Endothelial cell of umbilical vein (primary cell): ENCODE measurements around the gene FCER1A. TPM values are rescaled to one million over a fixed set of nuclear protein-coding genes. Genes with fewer than 3 reads are reported as not detected.

Experiments
- BruUV-seq: library from RNA; stranded (reverse); fragments of 400-500 nt; replicated peaks from 2 replicates; lab custom pipeline; 2021; lab: Mats Ljungman, UMichigan
- CTCF ChIA-PET: fragments of 300-600, 350-600 bp; sonication (Branson Sonifier 250); formaldehyde crosslinking; loops from one replicate; lab custom pipeline; 2021; ENCODE audit warnings: antibody characterized with exemption, inconsistent platforms; lab: Charles Lee
- POLR2A ChIA-PET: fragments of 300-600, 350-600 bp; sonication (Branson Sonifier 250); formaldehyde crosslinking; loops from one replicate; lab custom pipeline; 2021; ENCODE audit warnings: antibody characterized with exemption, inconsistent platforms; lab: Charles Lee
- DNase-seq: peaks from one replicate; pipeline ENCODE4 v3.0.0-alpha.2; 2011; ENCODE audit warnings: low read depth, low spot score
- FAIRE-seq: peaks from 2 replicates; lab custom pipeline; 2011; peaks lifted over from hg19 to GRCh38; lab: Jason Lieb, UNC
- H2AFZ ChIP-seq: 2 replicates; pipeline ENCODE4 v1.6.0; 2012; ENCODE audit warnings: low read depth, low read length, control low read depth, inconsistent platforms
- H3K27ac ChIP-seq: 2 replicates; pipeline ENCODE4 v1.5.1; 2011; ENCODE audit warnings: low read depth, mild to moderate bottlenecking, control low read depth, low read length, moderate library complexity; ENCODE audit not compliant: insufficient read depth
- H3K27me3 ChIP-seq, 2 experiments: 2 replicates each; pipeline versions ENCODE4 v1.6.0 to v1.6.1; 2011; ENCODE audit warnings: low read length in 2 of 2, mixed read lengths in 1 of 2; ENCODE audit not compliant: control insufficient read depth in 2 of 2, insufficient read depth in 2 of 2
- H3K36me3 ChIP-seq, 2 experiments: 2 replicates in 1 of 2; 3 replicates in 1 of 2; pipeline ENCODE4 v1.5.1; 2011; ENCODE audit warnings: low read length in 2 of 2, mild to moderate bottlenecking in 1 of 2, moderate library complexity in 1 of 2; ENCODE audit not compliant: control insufficient read depth in 2 of 2, insufficient read depth in 2 of 2; ENCODE audit errors: extremely low read depth in 1 of 2
- H3K4me1 ChIP-seq: 3 replicates; pipeline ENCODE4 v1.5.1; 2011; ENCODE audit warnings: mild to moderate bottlenecking, low read length; ENCODE audit not compliant: control insufficient read depth, insufficient read depth; ENCODE audit errors: extremely low read depth
- H3K4me2 ChIP-seq: 2 replicates; pipeline ENCODE4 v1.6.1; 2011; ENCODE audit warnings: low read length, control low read depth, mixed read lengths; ENCODE audit not compliant: insufficient read depth
- H3K4me3 ChIP-seq, 3 experiments: fragments of 200-600 bp in 1 of 3; sonication (generic), shearing (Covaris generic) in 1 of 3; replicated peaks in 1 of 3; 2 replicates each; pipeline ENCODE4 v1.5.1; 2011 to 2016; ENCODE audit warnings: control low read depth in 3 of 3, low read length in 3 of 3, mild to moderate bottlenecking in 2 of 3, inconsistent platforms in 1 of 3, low read depth in 1 of 3, moderate library complexity in 1 of 3; ENCODE audit not compliant: insufficient read depth in 1 of 3
- H3K79me2 ChIP-seq: 2 replicates; pipeline ENCODE4 v1.6.0; 2012; ENCODE audit warnings: low read length, inconsistent platforms; ENCODE audit not compliant: control insufficient read depth, insufficient read depth
- H3K9ac ChIP-seq: replicated peaks from 2 replicates; pipeline ENCODE3; 2011; ENCODE audit warnings: low read length, control low read depth; ENCODE audit not compliant: insufficient read depth; ENCODE audit errors: extremely low read depth
- H3K9me1 ChIP-seq: replicated peaks from 3 replicates; pipeline ENCODE4 v1.6.0; 2011; ENCODE audit warnings: mild to moderate bottlenecking, low read length; ENCODE audit not compliant: control insufficient read depth, insufficient read depth; ENCODE audit errors: extremely low read depth
- H3K9me3 ChIP-seq: replicated peaks from 2 replicates; pipeline ENCODE4 v1.5.1; 2012; ENCODE audit warnings: low read length, inconsistent platforms; ENCODE audit not compliant: control insufficient read depth, insufficient read depth
- H4K20me1 ChIP-seq: replicated peaks from 2 replicates; pipeline ENCODE3; 2011; ENCODE audit warnings: mild to moderate bottlenecking, low read length; ENCODE audit not compliant: control insufficient read depth, insufficient read depth; ENCODE audit errors: extremely low read depth
- EZH2 ChIP-seq: IDR thresholded peaks from 2 replicates; pipeline ENCODE4 v1.6.1; 2012; ENCODE audit warnings: borderline replicate concordance, low read depth, mild to moderate bottlenecking, moderate library complexity, low read length, inconsistent platforms; ENCODE audit not compliant: severe bottlenecking
- FOS ChIP-seq: IDR thresholded peaks from 2 replicates; pipeline ENCODE4 v1.6.1; 2011; ENCODE audit warnings: mild to moderate bottlenecking, low read length, moderate library complexity, borderline replicate concordance; ENCODE audit not compliant: insufficient read depth
- GATA2 ChIP-seq: IDR thresholded peaks from 2 replicates; pipeline ENCODE4 v1.7.0; 2011; ENCODE audit warnings: low read depth, mild to moderate bottlenecking, moderate library complexity, mixed read lengths, low read length; ENCODE audit not compliant: insufficient read length, insufficient read depth
- JUN ChIP-seq: IDR thresholded peaks from 2 replicates; pipeline ENCODE4 v1.6.1; 2011; ENCODE audit warnings: borderline replicate concordance, low read depth; ENCODE audit not compliant: insufficient read length, insufficient read depth
- MYC ChIP-seq: IDR thresholded peaks from one replicate; pipeline ENCODE4 v1.6.1; 2011; ENCODE audit warnings: mild to moderate bottlenecking, low read depth, low read length
- POLR2A ChIP-seq: IDR thresholded peaks from 2 replicates; pipeline ENCODE4 v1.6.1; 2012; ENCODE audit warnings: low read depth, mild to moderate bottlenecking, control low read depth, low read length
- POLR2AphosphoS5 ChIP-seq: IDR thresholded peaks from 2 replicates; pipeline ENCODE4 v1.6.1; 2012; ENCODE audit warnings: low read depth, mild to moderate bottlenecking, control low read depth, low read length, moderate library complexity; ENCODE audit not compliant: insufficient read depth
- dilution Hi-C: fragments of 300-500 bp; cut with MboI; formaldehyde crosslinking; loops from one replicate; pipeline ENCODE4 v1.15.0; 2019; ENCODE audit warnings: low sequenced_read_pairs; ENCODE audit not compliant: extremely low pct_ligation_motif_present
- intact Hi-C: fragments of 100-400 bp; cut with micrococcal nuclease; formaldehyde crosslinking; loops from one replicate; pipeline ENCODE4 v1.10.0; 2022
- polyA plus RNA-seq, 4 experiments: library from polyadenylated mRNA; depleted of rRNA in 3 of 4; stranded (reverse) in 3 of 4; unstranded in 1 of 4; fragments of >200 nt; gene quantifications; 2 replicates each; pipeline versions ENCODE4 v1.2.1 to v1.2.3, GENCODE V29; 2011 to 2012; ENCODE audit warnings: missing spikeins in 1 of 4
- total RNA-seq: library from RNA; stranded (reverse); gene quantifications from 2 replicates; pipeline ENCODE4 v1.2.3, GENCODE V29; 2021
- TF ChIP-seq, protein P1 (sequence below), 2 donors: IDR thresholded peaks; 1 replicate in 1 of 2; 2 replicates in 1 of 2; pipeline ENCODE4 v1.5.1; 2011; ENCODE audit warnings: low read length in 2 of 2, mild to moderate bottlenecking in 2 of 2, moderate library complexity in 2 of 2, control low read depth in 1 of 2, inconsistent platforms in 1 of 2, low read depth in 1 of 2; ENCODE audit not compliant: insufficient read depth in 1 of 2; ENCODE audit errors: extremely low read depth in 1 of 2
- TF ChIP-seq, protein P2 (sequence below): IDR thresholded peaks from 2 replicates; pipeline ENCODE4 v1.6.1; 2011; ENCODE audit not compliant: insufficient read depth, insufficient read length

Gene FCER1A
- total and polyA plus RNA-seq, 2 donors (not counting 3 experiments of a cell fraction or from before 2014, with no cell fraction given), result not detected

DNA sequence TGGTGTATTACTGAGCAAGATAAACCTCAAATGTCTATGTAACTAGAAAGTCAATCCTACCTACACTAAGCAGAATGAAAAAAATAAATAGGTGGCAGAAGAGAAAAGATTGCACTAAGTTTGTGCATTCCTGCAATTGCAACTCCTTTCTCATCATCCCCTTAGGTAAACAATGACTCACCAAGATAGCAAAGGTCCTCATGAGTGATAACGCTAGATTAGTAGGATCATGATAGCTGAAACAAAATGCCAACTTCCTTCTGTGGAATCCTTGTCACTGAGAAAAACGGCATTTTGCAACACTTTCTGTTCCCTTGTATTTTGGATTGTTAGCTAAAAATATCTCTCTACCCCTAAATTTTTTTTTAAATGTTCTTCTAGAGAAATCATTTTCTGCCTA lies 20.0 kb upstream of the FCER1A start:
- H4K20me1 ChIP-seq, result no peaks in the 10 kb centered on the region
- ChIA-PET CTCF (interaction anchor here (1.4 kb wide), 1 partner anchor 68 kb away, joined by 3 read pairs; no protein-coding TSS in a partner anchor), POLR2A (no interaction called here)
- H3K4me3 ChIP-seq, result no peak overlapping the region
- peak overlapping the region; percentile 8 for H3K4me2 ChIP-seq
- DNase-seq (peak; percentile 28), FAIRE-seq (peak; percentile 35)
- H2AFZ ChIP-seq, result no peak overlapping the region
- TF ChIP-seq POLR2A (no peak), MYC (no peak), GATA2 (peak; percentile 68), FOS (peak; percentile 68)
- TF ChIP-seq, protein P1, sequence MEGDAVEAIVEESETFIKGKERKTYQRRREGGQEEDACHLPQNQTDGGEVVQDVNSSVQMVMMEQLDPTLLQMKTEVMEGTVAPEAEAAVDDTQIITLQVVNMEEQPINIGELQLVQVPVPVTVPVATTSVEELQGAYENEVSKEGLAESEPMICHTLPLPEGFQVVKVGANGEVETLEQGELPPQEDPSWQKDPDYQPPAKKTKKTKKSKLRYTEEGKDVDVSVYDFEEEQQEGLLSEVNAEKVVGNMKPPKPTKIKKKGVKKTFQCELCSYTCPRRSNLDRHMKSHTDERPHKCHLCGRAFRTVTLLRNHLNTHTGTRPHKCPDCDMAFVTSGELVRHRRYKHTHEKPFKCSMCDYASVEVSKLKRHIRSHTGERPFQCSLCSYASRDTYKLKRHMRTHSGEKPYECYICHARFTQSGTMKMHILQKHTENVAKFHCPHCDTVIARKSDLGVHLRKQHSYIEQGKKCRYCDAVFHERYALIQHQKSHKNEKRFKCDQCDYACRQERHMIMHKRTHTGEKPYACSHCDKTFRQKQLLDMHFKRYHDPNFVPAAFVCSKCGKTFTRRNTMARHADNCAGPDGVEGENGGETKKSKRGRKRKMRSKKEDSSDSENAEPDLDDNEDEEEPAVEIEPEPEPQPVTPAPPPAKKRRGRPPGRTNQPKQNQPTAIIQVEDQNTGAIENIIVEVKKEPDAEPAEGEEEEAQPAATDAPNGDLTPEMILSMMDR (IDR thresholded peaks at IDR 0.05; ENCODE audit: extremely low read depth in 1 of 2, insufficient read depth in 1 of 2, low read depth in 1 of 2, low read length in 2 of 2), result no peak
- no peaks in the 10 kb centered on the region for H3K9me1 ChIP-seq
- no peak overlapping the region for H3K27ac ChIP-seq
- no peaks in the 10 kb centered on the region for H3K79me2 ChIP-seq
- BruUV-seq, result no TSS peak
- H3K9ac ChIP-seq, result no peak overlapping the region
- peaks cover 9% of the 10 kb centered on the region for H3K4me1 ChIP-seq
- intact Hi-C loops, result no loop called here
- no peaks in the 10 kb centered on the region for H3K27me3 ChIP-seq
- H3K9me3 ChIP-seq, result no peaks in the 10 kb centered on the region
- H3K36me3 ChIP-seq, result no peaks in the 10 kb centered on the region
- dilution Hi-C loops, result no loop called here

DNA sequence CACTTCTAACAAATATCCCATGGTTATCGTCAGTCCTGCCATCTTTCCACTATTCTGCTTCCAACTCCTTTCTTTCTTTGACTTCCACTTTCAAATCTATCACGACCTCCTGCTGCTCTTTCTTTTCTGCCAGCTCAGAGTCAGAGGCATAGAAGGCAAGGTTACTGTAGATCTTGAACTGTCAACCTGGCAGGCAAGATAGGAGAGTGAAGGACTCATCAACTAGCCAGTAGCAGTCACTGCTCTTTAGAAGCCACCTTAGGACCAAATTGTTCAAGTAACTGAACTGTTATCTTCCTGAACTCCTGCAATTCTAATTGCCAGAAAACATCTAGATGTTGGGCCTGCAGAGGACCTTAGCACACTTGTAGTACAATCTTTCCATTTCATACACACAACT lies 13.1 kb upstream of the FCER1A start:
- FAIRE-seq (no peak), DNase-seq (no peak)
- ChIA-PET CTCF (no interaction called here), POLR2A (no interaction called here)
- no peaks in the 10 kb centered on the region for H3K9me1 ChIP-seq
- no peak overlapping the region for H2AFZ ChIP-seq
- H3K36me3 ChIP-seq, result no peaks in the 10 kb centered on the region
- no peaks in the 10 kb centered on the region for H3K9me3 ChIP-seq
- H3K4me1 ChIP-seq, result no peaks in the 10 kb centered on the region
- dilution Hi-C loops, result no loop called here
- H3K9ac ChIP-seq, result no peak overlapping the region
- H4K20me1 ChIP-seq, result no peaks in the 10 kb centered on the region
- no peak overlapping the region for H3K4me2 ChIP-seq
- no peaks in the 10 kb centered on the region for H3K27me3 ChIP-seq
- no peak overlapping the region for H3K4me3 ChIP-seq
- no TSS peak for BruUV-seq
- intact Hi-C loops, result no loop called here
- H3K27ac ChIP-seq, result no peak overlapping the region
- no peak for TF ChIP-seq EZH2
- TF ChIP-seq, protein P1 (IDR thresholded peaks at IDR 0.05; ENCODE audit: extremely low read depth in 1 of 2, insufficient read depth in 1 of 2, low read depth in 1 of 2, low read length in 2 of 2), result no peak
- no peak for TF ChIP-seq POLR2AphosphoS5
- TF ChIP-seq POLR2A, result no peak
- TF ChIP-seq FOS, result no peak
- TF ChIP-seq, protein P2, sequence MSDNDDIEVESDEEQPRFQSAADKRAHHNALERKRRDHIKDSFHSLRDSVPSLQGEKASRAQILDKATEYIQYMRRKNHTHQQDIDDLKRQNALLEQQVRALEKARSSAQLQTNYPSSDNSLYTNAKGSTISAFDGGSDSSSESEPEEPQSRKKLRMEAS, result no peak
- TF ChIP-seq GATA2, result no peak
- no peak for TF ChIP-seq MYC
- no peak for TF ChIP-seq JUN
- no peaks in the 10 kb centered on the region for H3K79me2 ChIP-seq
